ENCODE data around the gene RHOA.

GRCh38 chr3:49385617-49386016, 26.2 kb downstream of the RHOA start:
- no peak for TF ChIP-seq CTCF (IDR thresholded peaks at IDR 0.05)
- no peak for TF ChIP-seq POLR2A (IDR thresholded peaks at IDR 0.05)
